Vagina (tissue), 2 donors: ENCODE results near the gene TMEM235.

Experiments
- CTCF ChIP-seq, 3 experiments: fragments of 450-650 bp in 2 of 3; fragments of 200-600 bp in 1 of 3; sonication (generic) in 1 of 3; IDR thresholded peaks; one replicate each; pipeline ENCODE4 v1.5.1; 2017 to 2019; ENCODE audit warnings: antibody characterized with exemption in 3 of 3, mild to moderate bottlenecking in 2 of 3, moderate library complexity in 2 of 3
- POLR2AphosphoS5 ChIP-seq, 2 donors: sonication (generic); formaldehyde crosslinking; IDR thresholded peaks; one replicate each; pipeline ENCODE4 v1.9.0; 2017; ENCODE audit warnings: antibody characterized with exemption in 2 of 2, mild to moderate bottlenecking in 2 of 2, low read depth in 1 of 2; ENCODE audit not compliant: insufficient read depth in 1 of 2

DNA sequence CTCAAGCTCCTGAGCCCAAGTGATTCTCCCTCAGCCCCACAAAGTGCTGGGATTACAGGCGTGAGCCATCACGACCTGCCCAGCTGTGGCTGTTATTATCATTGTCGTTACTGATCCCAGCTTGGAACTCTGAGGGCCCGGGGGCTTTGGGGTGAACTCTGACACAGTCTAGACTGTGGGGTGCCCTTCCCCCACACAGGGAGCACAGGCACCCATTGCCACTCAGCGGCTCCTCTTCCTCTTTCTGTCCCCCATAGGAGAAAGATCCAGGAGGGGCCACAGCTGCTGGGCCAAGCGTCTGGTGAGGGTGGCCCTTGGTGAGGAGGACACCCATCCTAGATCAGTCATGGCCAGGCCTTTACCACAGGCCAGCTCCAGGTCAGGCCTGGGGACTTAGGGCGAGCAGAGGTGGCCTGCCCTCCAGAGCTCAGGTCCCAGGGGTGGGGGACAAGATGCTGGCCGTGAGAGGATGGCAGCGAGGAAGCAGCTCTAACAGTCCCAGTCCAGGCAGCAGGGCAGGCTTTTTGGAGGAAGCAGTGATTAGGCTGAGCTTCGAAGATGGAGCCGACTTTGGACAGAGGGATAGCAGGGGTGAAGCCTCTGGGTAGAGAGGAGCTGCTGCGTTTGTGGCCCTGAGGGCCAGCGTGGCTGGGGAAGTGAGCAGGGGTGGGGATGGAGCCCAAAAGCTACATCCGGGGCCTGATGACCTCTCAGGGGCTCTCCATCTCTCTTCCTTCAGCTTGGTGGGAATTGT lies 24.7 kb downstream of the TMEM235 start:
- TF ChIP-seq CTCF (IDR thresholded peaks at IDR 0.05) = no peak
- TF ChIP-seq POLR2AphosphoS5 (IDR thresholded peaks at IDR 0.05; ENCODE audit: insufficient read depth in 1 of 2, low read depth in 1 of 2) = no peak
